Left hindlimb (tissue), 1 donor: ENCODE results near the gene FRK.

Source experiments
- DNase-seq: peaks from one replicate; pipeline ENCODE4 v3.0.0-alpha.2; 2018

FRK gene

GRCh38 chr6:115882174-115882573 is 178.5 kb downstream of the FRK start:
- DNase-seq = no peak
